B cell (primary cell): ENCODE measurements around the gene KMO. TPM values are rescaled to one million over a fixed set of nuclear protein-coding genes. Genes with fewer than 3 reads are reported as not detected.
A peak's percentile ranks its signal among the peaks of the same experiment; 100 is the strongest.

Experiments used
- ATAC-seq: fragments of 200-7000 bp; cut with Tn5 transposase; one replicate; pipeline ENCODE4 v1.10.0; 2021; ENCODE audit warnings: low read depth, mild to moderate bottlenecking, moderate number of reproducible peaks, moderate library complexity
- CTCF ChIA-PET: fragments of 350-600 bp; sonication (Branson Sonifier 250); formaldehyde crosslinking; loops from one replicate; lab custom pipeline; 2021; ENCODE audit warnings: antibody characterized with exemption, inconsistent platforms; lab: Charles Lee
- POLR2A ChIA-PET: fragments of 350-600 bp; sonication (Branson Sonifier 250); formaldehyde crosslinking; loops from one replicate; lab custom pipeline; 2021; ENCODE audit warnings: antibody characterized with exemption; lab: Charles Lee
- DNase-seq: peaks from one replicate; pipeline ENCODE4 v3.0.0; 2013
- H2AFZ ChIP-seq: 2 replicates; pipeline ENCODE4 v1.6.1; 2012; ENCODE audit warnings: mild to moderate bottlenecking, low read depth, low read length; ENCODE audit not compliant: insufficient read depth, poor library complexity, severe bottlenecking
- H3K27ac ChIP-seq, 2 donors: 1 replicate in 1 of 2; 2 replicates in 1 of 2; pipeline ENCODE4 v1.5.1; 2012 to 2013; ENCODE audit warnings: low read length in 2 of 2, mild to moderate bottlenecking in 2 of 2, moderate library complexity in 1 of 2
- H3K27me3 ChIP-seq, 4 experiments: fragments of 200-600 bp in 1 of 4; sonication (generic) in 1 of 4; replicated peaks in 1 of 4; 1 replicate in 2 of 4; 2 replicates in 2 of 4; pipeline versions ENCODE4 v1.6.1 to v1.7.0; 2013 to 2016; ENCODE audit warnings: low read length in 3 of 4, mild to moderate bottlenecking in 2 of 4, mixed read lengths in 1 of 4, moderate library complexity in 1 of 4; ENCODE audit not compliant: insufficient read depth in 4 of 4, control insufficient read depth in 3 of 4; ENCODE audit errors: control extremely low read depth in 1 of 4
- H3K36me3 ChIP-seq, 2 experiments: replicated peaks in 1 of 2; 1 replicate in 1 of 2; 2 replicates in 1 of 2; pipeline versions ENCODE4 v1.6.1 to v1.7.1; 2013; ENCODE audit warnings: low read length in 1 of 2; ENCODE audit not compliant: insufficient read depth in 2 of 2, control insufficient read depth in 1 of 2; ENCODE audit errors: control extremely low read depth in 1 of 2, extremely low read depth in 1 of 2
- H3K4me1 ChIP-seq, 2 donors: fragments of 200-600 bp in 1 of 2; sonication (generic) in 1 of 2; 1 replicate in 1 of 2; 2 replicates in 1 of 2; pipeline versions ENCODE4 v1.5.1 to v1.6.1; 2013 to 2017; ENCODE audit warnings: low read length in 2 of 2; ENCODE audit not compliant: control insufficient read depth in 2 of 2, insufficient read depth in 2 of 2
- H3K4me2 ChIP-seq: replicated peaks from 2 replicates; pipeline ENCODE3; 2012; ENCODE audit warnings: mild to moderate bottlenecking, low read depth, low read length; ENCODE audit not compliant: poor library complexity, severe bottlenecking
- H3K4me3 ChIP-seq, 5 experiments: fragments of 200-600 bp in 1 of 5; sonication (generic) in 1 of 5; 1 replicate in 3 of 5; 2 replicates in 2 of 5; pipeline versions ENCODE4 v1.5.1 to v1.7.0; 2011 to 2016; ENCODE audit warnings: low read length in 4 of 5, mild to moderate bottlenecking in 4 of 5, low read depth in 2 of 5, control low read depth in 1 of 5, moderate library complexity in 1 of 5; ENCODE audit not compliant: insufficient read depth in 1 of 5; ENCODE audit errors: control extremely low read depth in 1 of 5, extremely low read depth in 1 of 5
- H3K79me2 ChIP-seq: fragments of 200-600 bp; sonication (generic); one replicate; pipeline ENCODE4 v1.6.0; 2016; ENCODE audit warnings: low read length; ENCODE audit not compliant: control insufficient read depth, insufficient read depth
- H3K9ac ChIP-seq: fragments of 200-600 bp; sonication (generic); 2 replicates; pipeline ENCODE4 v1.6.1; 2017; ENCODE audit warnings: mild to moderate bottlenecking, low read length, moderate library complexity
- H3K9me3 ChIP-seq, 3 donors: one replicate each; pipeline versions ENCODE4 v1.6.1 to v1.7.1; 2013; ENCODE audit warnings: low read length in 2 of 3; ENCODE audit not compliant: control insufficient read depth in 2 of 3, insufficient read depth in 1 of 3; ENCODE audit errors: control extremely low read depth in 1 of 3
- H4K20me1 ChIP-seq: 2 replicates; pipeline ENCODE4 v1.6.0; 2012; ENCODE audit warnings: mild to moderate bottlenecking, low read length; ENCODE audit not compliant: insufficient read depth, control insufficient read depth, poor library complexity, severe bottlenecking
- H3K27ac Mint-ChIP-seq: one replicate; pipeline ENCODE4 v1.8.0; 2021; ENCODE audit warnings: mixed read lengths
- H3K27me3 Mint-ChIP-seq: one replicate; pipeline ENCODE4 v1.8.0; 2021; ENCODE audit warnings: mixed read lengths
- H3K4me1 Mint-ChIP-seq: one replicate; pipeline ENCODE4 v1.8.0; 2021; ENCODE audit warnings: mixed read lengths
- H3K4me3 Mint-ChIP-seq: one replicate; pipeline ENCODE4 v1.8.0; 2021; ENCODE audit warnings: mixed read lengths
- H3K9me3 Mint-ChIP-seq: one replicate; pipeline ENCODE4 v1.8.0; 2022; ENCODE audit warnings: mixed read lengths; ENCODE audit not compliant: insufficient read depth
- EZH2 ChIP-seq: IDR thresholded peaks from 2 replicates; pipeline ENCODE4 v1.6.1; 2012; ENCODE audit warnings: borderline replicate concordance, low read depth, mild to moderate bottlenecking, moderate library complexity, low read length; ENCODE audit not compliant: insufficient read depth, poor library complexity, severe bottlenecking
- WGBS: methylation state at CpG from one replicate; pipeline ENCODE4 v1.1.5; 2013; ENCODE audit warnings: missing lambda C conversion rate; ENCODE audit not compliant: insufficient coverage; 5-methylcytosine and 5-hydroxymethylcytosine counted together
- intact Hi-C: fragments of 100-400 bp; cut with micrococcal nuclease; formaldehyde crosslinking; loops from one replicate; pipeline ENCODE4 v1.10.0; 2022
- polyA plus RNA-seq: library from polyadenylated mRNA; depleted of rRNA; stranded (reverse); fragments of >200 nt; gene quantifications from 2 replicates; pipeline ENCODE4 v1.2.3, GENCODE V29; 2012
- total RNA-seq, 2 donors: library from RNA; stranded (reverse); fragments of 120-200 nt in 1 of 2; gene quantifications; 1 replicate in 1 of 2; 2 replicates in 1 of 2; pipeline versions ENCODE4 v1.2.3 to v1.2.4, GENCODE V29; 2013 to 2022
- TF ChIP-seq, protein P1 (sequence below): fragments of 200-600 bp; IDR thresholded peaks from one replicate; pipeline ENCODE4 v1.8.0; 2022; ENCODE audit warnings: antibody characterized with exemption, mild to moderate bottlenecking

Gene KMO
- total and polyA plus RNA-seq, 2 donors (not counting 1 experiment from before 2014, with no cell fraction given), result 14.0 to 34.0 TPM

DNA sequence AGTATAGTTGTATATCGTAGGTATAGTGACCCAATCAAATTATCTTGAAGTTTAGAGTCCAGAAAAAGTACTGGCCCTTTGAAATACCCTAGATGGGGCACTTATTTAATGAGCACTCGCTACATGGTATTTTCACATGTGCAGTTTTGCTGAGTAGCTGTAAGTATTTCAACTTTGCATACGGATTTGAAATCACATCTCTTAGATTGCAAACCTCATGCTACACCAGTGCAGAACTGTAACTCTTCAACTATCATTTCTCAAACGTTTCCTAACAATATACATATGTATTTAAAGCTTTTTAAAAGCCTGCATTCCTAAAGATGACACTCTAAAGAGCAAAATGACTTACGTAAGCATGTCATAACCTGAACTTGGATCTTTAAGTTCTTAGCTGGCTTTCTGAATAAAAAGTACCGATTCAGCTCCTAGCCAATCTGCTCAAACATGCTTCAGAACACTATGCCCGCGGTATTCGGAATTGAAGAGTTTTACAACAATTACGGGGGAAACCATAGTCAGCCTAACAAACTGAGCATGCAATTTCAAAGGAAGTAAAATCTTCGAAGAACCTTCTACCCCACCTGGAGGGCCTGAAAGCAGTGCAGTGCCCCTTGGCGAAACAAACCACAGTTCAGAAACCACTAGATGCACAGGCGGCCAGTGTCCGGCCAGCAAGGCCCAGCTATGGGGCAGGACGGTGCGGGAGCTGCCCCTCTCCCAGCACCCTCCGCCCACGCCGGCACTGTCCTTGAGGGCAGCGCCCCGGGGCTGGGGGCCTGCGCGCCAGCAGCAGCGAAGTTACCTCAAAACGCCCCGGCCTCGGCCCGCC, 13.5 kb upstream of the KMO start:
- peak overlapping the region; percentile 89 for H3K4me3 Mint-ChIP-seq
- H3K27ac Mint-ChIP-seq, result peak overlapping the region; percentile 71
- peaks cover 23% of the 10 kb centered on the region for H3K4me1 Mint-ChIP-seq
- ChIA-PET POLR2A (interaction anchor here (1.3 kb wide), 1 partner anchor 33 kb away, joined by 4 read pairs; no protein-coding TSS in a partner anchor), CTCF (interaction anchor here (1.1 to 1.8 kb wide), 5 partner anchors 19 to 479 kb away, joined by 3 to 9 read pairs (median 3); partner anchors contain the start of gene MAP1LC3C)
- intact Hi-C loops, result loop anchor here (1.0 kb wide), 4 partner anchors 13 to 329 kb away; partner anchors contain the start of genes CHML and OPN3
- Histone ChIP-seq H3K79me2 (peaks cover 33% of the 10 kb centered on the region), H2AFZ (peak overlapping the region; percentile 89), H3K4me3 (peak overlapping the region; percentile 56 to 84 (median 79)), H4K20me1 (no peaks in the 10 kb centered on the region), H3K9ac (peak overlapping the region; percentile 87), H3K27ac (peak overlapping the region; percentile 25 to 84), H3K4me2 (peak overlapping the region; percentile 93), H3K27me3 (peaks cover 0 to 3% (median 0%) of the 10 kb centered on the region in 4 experiments), H3K4me1 (peaks cover 9 to 10% of the 10 kb centered on the region in 2 donors), H3K9me3 (no peaks in the 10 kb centered on the region), H3K36me3 (peaks cover 4 to 5% of the 10 kb centered on the region in 2 experiments)
- no peaks in the 10 kb centered on the region for H3K9me3 Mint-ChIP-seq
- DNase-seq (no peak), ATAC-seq (no peak)
- peaks cover 3% of the 10 kb centered on the region for H3K27me3 Mint-ChIP-seq
- WGBS, result 6% methylated on average over 26 of the region's 28 CpGs
- TF ChIP-seq, protein P1, sequence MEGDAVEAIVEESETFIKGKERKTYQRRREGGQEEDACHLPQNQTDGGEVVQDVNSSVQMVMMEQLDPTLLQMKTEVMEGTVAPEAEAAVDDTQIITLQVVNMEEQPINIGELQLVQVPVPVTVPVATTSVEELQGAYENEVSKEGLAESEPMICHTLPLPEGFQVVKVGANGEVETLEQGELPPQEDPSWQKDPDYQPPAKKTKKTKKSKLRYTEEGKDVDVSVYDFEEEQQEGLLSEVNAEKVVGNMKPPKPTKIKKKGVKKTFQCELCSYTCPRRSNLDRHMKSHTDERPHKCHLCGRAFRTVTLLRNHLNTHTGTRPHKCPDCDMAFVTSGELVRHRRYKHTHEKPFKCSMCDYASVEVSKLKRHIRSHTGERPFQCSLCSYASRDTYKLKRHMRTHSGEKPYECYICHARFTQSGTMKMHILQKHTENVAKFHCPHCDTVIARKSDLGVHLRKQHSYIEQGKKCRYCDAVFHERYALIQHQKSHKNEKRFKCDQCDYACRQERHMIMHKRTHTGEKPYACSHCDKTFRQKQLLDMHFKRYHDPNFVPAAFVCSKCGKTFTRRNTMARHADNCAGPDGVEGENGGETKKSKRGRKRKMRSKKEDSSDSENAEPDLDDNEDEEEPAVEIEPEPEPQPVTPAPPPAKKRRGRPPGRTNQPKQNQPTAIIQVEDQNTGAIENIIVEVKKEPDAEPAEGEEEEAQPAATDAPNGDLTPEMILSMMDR, result no peak
- no peak for TF ChIP-seq EZH2
